Measurements from ENCODE around the gene LGR6.

- TF ChIP-seq TAF1 (IDR thresholded peaks at IDR 0.05; ENCODE audit: borderline replicate concordance, insufficient read depth, low read length) (no peak), POLR2AphosphoS5 (IDR thresholded peaks at IDR 0.05; ENCODE audit: low read depth, low read length) (no peak), REST (IDR thresholded peaks at IDR 0.05; ENCODE audit: insufficient read depth in 1 of 2, low read depth in 2 of 2, low read length in 2 of 2) (no peak), SIN3A (IDR thresholded peaks at IDR 0.05; ENCODE audit: borderline replicate concordance, insufficient read depth, low read length) (no peak)
Observed at GRCh38 chr1:202311875-202312635, 118.5 kb downstream of the LGR6 start.

All from PFSK-1 (cell line).